ENCODE measurements around the gene FOXP1. TPM values are rescaled to one million over a fixed set of nuclear protein-coding genes. Genes with fewer than 3 reads are reported as not detected.

FOXP1 gene
- total and polyA plus RNA-seq, 4 donors: 4.9 to 35.4 (median 32.0) TPM

DNA sequence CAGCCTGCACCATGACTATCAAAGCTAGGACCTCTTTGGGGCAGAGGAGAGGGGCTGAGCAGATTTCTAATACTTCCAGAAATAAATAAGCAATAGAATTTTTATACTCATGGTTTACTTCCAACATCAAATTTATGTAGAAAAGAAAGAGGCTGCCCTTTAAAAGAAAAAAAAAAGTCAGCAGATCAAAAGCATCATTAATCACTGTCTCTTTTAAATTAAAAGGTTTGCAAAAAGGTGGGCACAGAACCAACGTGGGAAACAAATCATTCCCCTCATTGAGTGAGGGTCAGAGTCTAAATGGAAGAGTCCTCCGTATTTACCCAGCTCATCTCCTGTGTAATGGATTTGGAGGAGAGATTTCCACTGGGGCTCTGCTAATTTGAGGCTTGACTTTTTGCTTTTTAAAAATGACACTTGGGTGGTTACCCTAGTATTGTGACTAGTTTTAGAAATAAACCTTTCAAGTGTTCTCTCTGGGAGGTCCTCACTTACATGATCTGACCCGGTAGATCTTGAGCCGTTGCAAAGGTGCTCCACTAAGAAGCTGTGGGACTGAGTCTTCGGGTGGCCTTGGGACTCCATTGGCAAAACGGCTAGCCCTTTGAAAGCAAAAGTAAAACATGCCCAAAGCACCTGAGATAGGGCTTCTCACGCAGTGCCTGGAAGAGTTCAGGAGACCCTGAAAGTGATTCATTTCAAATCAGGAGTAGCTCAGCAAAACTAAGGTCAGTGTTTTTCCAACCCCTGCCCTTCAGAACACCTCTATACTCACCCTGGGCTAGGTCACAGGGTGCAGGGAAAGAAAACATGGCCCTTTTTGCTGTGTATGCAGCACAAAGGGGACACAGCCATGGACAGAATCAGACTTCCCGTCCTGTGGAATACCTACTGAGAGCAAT is 320.9 kb downstream of the FOXP1 start:
- Histone ChIP-seq H3K4me3 (ENCODE audit: low read depth in 1 of 3, low read length in 3 of 3) (peak overlapping the region; percentile 7 to 57 (median 27)), H3K27me3 (ENCODE audit: control insufficient read depth in 4 of 4, insufficient read depth in 4 of 4, low read length in 3 of 4) (no peaks in the 10 kb centered on the region), H3K4me1 (ENCODE audit: control insufficient read depth in 4 of 4, insufficient read depth in 4 of 4, low read length in 3 of 4) (peaks cover 0 to 14% (median 10%) of the 10 kb centered on the region in 4 donors), H3K27ac (ENCODE audit: low read depth in 1 of 2, low read length in 2 of 2) (peak overlapping the region; percentile 48 to 70), H3K36me3 (ENCODE audit: control insufficient read depth in 4 of 4, insufficient read depth in 3 of 4, low read depth in 1 of 4, low read length in 3 of 4) (no peaks in the 10 kb centered on the region), H3K9ac (ENCODE audit: low read depth in 1 of 2, low read length in 2 of 2) (peak overlapping the region; percentile 36), H3K9me3 (ENCODE audit: control insufficient read depth in 4 of 4, low read length in 3 of 4) (no peaks in the 10 kb centered on the region)
- 37% methylated on average over 8 of the region's 8 CpGs for WGBS
- TF ChIP-seq, protein P1, sequence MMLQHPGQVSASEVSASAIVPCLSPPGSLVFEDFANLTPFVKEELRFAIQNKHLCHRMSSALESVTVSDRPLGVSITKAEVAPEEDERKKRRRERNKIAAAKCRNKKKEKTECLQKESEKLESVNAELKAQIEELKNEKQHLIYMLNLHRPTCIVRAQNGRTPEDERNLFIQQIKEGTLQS (IDR thresholded peaks at IDR 0.05): no peak
- TF ChIP-seq YY1 (IDR thresholded peaks at IDR 0.05) (peak; percentile 39), JUND (IDR thresholded peaks at IDR 0.05) (peak in 1 of 2 donors; percentile 14), RAD21 (IDR thresholded peaks at IDR 0.05) (no peak), RXRA (IDR thresholded peaks at IDR 0.05) (peak; percentile 15 to 30), HNF4A (conservative IDR thresholded peaks at IDR 0.05) (no peak)
- DNase-seq (ENCODE audit: low spot score): no peak

DNA sequence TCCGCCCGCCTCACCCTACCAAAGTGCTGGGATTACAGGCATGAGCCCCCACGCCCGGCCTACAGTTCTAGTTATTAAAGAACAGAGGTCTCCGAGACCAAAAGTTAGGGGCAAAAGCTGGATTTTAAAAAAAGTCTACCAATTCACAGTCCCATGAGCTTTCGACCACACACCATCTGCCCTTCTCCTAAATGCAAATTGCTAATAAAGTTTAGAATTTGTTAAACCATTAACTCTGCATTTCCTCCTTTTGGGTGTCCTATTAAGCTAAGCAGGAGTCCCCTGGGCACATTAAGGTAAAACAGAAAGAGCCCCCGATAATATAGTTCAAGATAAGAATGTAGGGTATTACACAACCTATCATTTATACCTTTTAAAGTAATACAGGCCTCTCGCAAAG is 322.7 kb downstream of the FOXP1 start:
- Histone ChIP-seq H3K27ac (ENCODE audit: low read depth in 1 of 2, low read length in 2 of 2) (no peak overlapping the region), H3K9ac (ENCODE audit: low read depth in 1 of 2, low read length in 2 of 2) (no peak overlapping the region), H3K9me3 (ENCODE audit: control insufficient read depth in 4 of 4, low read length in 3 of 4) (no peaks in the 10 kb centered on the region), H3K4me3 (ENCODE audit: low read depth in 1 of 3, low read length in 3 of 3) (no peak overlapping the region), H3K4me1 (ENCODE audit: control insufficient read depth in 4 of 4, insufficient read depth in 4 of 4, low read length in 3 of 4) (peaks cover 0 to 14% (median 10%) of the 10 kb centered on the region in 4 donors), H3K27me3 (ENCODE audit: control insufficient read depth in 4 of 4, insufficient read depth in 4 of 4, low read length in 3 of 4) (no peaks in the 10 kb centered on the region), H3K36me3 (ENCODE audit: control insufficient read depth in 4 of 4, insufficient read depth in 3 of 4, low read depth in 1 of 4, low read length in 3 of 4) (no peaks in the 10 kb centered on the region)
- DNase-seq (ENCODE audit: low spot score): no peak
- TF ChIP-seq RAD21 (IDR thresholded peaks at IDR 0.05) (no peak), FOXA1 (IDR thresholded peaks at IDR 0.05) (no peak), TAF1 (conservative IDR thresholded peaks at IDR 0.05) (no peak)
- 97% methylated on average over 8 of the region's 8 CpGs for WGBS

DNA sequence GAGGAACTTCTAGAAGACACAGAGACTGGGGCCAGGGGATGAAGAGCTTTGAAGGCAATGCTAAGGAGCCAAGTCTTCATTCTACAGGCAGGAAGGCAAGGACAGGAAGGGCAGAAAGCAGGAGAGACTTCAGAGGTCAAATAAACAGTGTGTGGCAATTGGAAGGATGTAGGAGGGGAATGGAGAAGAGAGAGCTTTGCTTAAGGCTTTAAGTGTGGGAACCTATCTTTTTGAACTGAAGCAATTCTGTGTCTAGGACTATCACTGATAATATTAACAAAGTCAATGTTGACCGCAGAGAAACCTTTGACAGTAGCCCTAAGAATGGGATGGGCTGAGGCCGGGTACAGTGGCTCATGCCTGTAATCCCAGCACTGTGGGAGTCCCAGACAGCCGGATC is 325.0 kb downstream of the FOXP1 start:
- Histone ChIP-seq H3K9me3 (ENCODE audit: control insufficient read depth in 4 of 4, low read length in 3 of 4) (no peaks in the 10 kb centered on the region), H3K36me3 (ENCODE audit: control insufficient read depth in 4 of 4, insufficient read depth in 3 of 4, low read depth in 1 of 4, low read length in 3 of 4) (no peaks in the 10 kb centered on the region), H3K9ac (ENCODE audit: low read depth in 1 of 2, low read length in 2 of 2) (no peak overlapping the region), H3K27ac (ENCODE audit: low read depth in 1 of 2, low read length in 2 of 2) (no peak overlapping the region), H3K27me3 (ENCODE audit: control insufficient read depth in 4 of 4, insufficient read depth in 4 of 4, low read length in 3 of 4) (no peaks in the 10 kb centered on the region), H3K4me1 (ENCODE audit: control insufficient read depth in 4 of 4, insufficient read depth in 4 of 4, low read length in 3 of 4) (peaks cover 0 to 17% (median 13%) of the 10 kb centered on the region in 4 donors), H3K4me3 (ENCODE audit: low read depth in 1 of 3, low read length in 3 of 3) (no peak overlapping the region)
- no peak for DNase-seq (ENCODE audit: low spot score)
- 78% methylated on average over 3 of the region's 3 CpGs for WGBS
- TF ChIP-seq ZBTB33 (IDR thresholded peaks at IDR 0.05) (no peak), RAD21 (IDR thresholded peaks at IDR 0.05) (no peak), GABPA (IDR thresholded peaks at IDR 0.05 in 1 of 2, conservative IDR thresholded peaks at IDR 0.05 in 1 of 2) (no peak), JUND (IDR thresholded peaks at IDR 0.05) (no peak), HNF4A (conservative IDR thresholded peaks at IDR 0.05) (no peak), EGR1 (IDR thresholded peaks at IDR 0.05; ENCODE audit: low read depth in 2 of 2) (no peak), FOXA2 (IDR thresholded peaks at IDR 0.05) (no peak), HNF4G (IDR thresholded peaks at IDR 0.05) (no peak), TAF1 (conservative IDR thresholded peaks at IDR 0.05) (no peak), FOXA1 (IDR thresholded peaks at IDR 0.05) (no peak), NR2F2 (IDR thresholded peaks at IDR 0.05) (no peak), SP1 (IDR thresholded peaks at IDR 0.05) (no peak), YY1 (IDR thresholded peaks at IDR 0.05) (no peak)
- TF ChIP-seq, protein P1 (IDR thresholded peaks at IDR 0.05): no peak
- TF ChIP-seq, protein P2, sequence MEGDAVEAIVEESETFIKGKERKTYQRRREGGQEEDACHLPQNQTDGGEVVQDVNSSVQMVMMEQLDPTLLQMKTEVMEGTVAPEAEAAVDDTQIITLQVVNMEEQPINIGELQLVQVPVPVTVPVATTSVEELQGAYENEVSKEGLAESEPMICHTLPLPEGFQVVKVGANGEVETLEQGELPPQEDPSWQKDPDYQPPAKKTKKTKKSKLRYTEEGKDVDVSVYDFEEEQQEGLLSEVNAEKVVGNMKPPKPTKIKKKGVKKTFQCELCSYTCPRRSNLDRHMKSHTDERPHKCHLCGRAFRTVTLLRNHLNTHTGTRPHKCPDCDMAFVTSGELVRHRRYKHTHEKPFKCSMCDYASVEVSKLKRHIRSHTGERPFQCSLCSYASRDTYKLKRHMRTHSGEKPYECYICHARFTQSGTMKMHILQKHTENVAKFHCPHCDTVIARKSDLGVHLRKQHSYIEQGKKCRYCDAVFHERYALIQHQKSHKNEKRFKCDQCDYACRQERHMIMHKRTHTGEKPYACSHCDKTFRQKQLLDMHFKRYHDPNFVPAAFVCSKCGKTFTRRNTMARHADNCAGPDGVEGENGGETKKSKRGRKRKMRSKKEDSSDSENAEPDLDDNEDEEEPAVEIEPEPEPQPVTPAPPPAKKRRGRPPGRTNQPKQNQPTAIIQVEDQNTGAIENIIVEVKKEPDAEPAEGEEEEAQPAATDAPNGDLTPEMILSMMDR (IDR thresholded peaks at IDR 0.05; ENCODE audit: low read depth, low read length, missing input control): no peak
- TF ChIP-seq, protein P3, sequence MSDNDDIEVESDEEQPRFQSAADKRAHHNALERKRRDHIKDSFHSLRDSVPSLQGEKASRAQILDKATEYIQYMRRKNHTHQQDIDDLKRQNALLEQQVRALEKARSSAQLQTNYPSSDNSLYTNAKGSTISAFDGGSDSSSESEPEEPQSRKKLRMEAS (IDR thresholded peaks at IDR 0.05): no peak
